HepG2 (cell line): ENCODE data around the gene SIMC1. TPM values are rescaled to one million over a fixed set of nuclear protein-coding genes. Genes with fewer than 3 reads are reported as not detected.

Source experiments
- ATAC-seq: fragments of 200-7000 bp; cut with Tn5 transposase; 3 replicates; pipeline ENCODE4 v1.9.1; 2020; ENCODE audit warnings: mild to moderate bottlenecking, moderate library complexity
- BruUV-seq: library from RNA; stranded (reverse); fragments of 400-500 nt; replicated peaks from 2 replicates; lab custom pipeline; 2021; lab: Mats Ljungman, UMichigan
- CTCF ChIA-PET: fragments of 300-600 bp; formaldehyde crosslinking; extraction: SDS; loops from one replicate; lab custom pipeline; 2021; ENCODE audit warnings: low total read pairs, inconsistent platforms, low intra/inter-chr PET ratio; lab: Yijun Ruan, JAX
- POLR2A ChIA-PET: fragments of 350-600 bp; sonication (Branson Sonifier 250); formaldehyde crosslinking; loops from one replicate; lab custom pipeline; 2020; ENCODE audit warnings: antibody characterized with exemption, inconsistent platforms; lab: Yijun Ruan, JAX
- DNase-seq: peaks from one replicate; pipeline ENCODE4 v3.0.0-alpha.2; 2015; ENCODE audit warnings: low spot score
- FAIRE-seq: peaks from 3 replicates; lab custom pipeline; 2011; peaks lifted over from hg19 to GRCh38; lab: Jason Lieb, UNC
- H2AFZ ChIP-seq: one replicate; pipeline ENCODE4 v1.6.1; 2011; ENCODE audit warnings: low read length, inconsistent platforms
- H3K27ac ChIP-seq: fragments of 300-600 bp; 3 replicates; pipeline ENCODE4 v1.8.0; 2011; ENCODE audit warnings: mixed run types, mild to moderate bottlenecking, mixed read lengths, low read length, inconsistent platforms; ENCODE audit not compliant: insufficient read depth; ENCODE audit errors: extremely low read length
- H3K27me3 ChIP-seq, 2 experiments: fragments of 200-600 bp in 1 of 2; 2 replicates in 1 of 2; 3 replicates in 1 of 2; pipeline versions ENCODE4 v1.6.0 to v1.8.0; 2011; ENCODE audit warnings: low read length in 2 of 2, mild to moderate bottlenecking in 2 of 2, moderate library complexity in 2 of 2, inconsistent platforms in 1 of 2; ENCODE audit not compliant: insufficient read depth in 2 of 2, control insufficient read depth in 1 of 2
- H3K36me3 ChIP-seq, 2 experiments: fragments of 200-600 bp in 1 of 2; replicated peaks in 1 of 2; 2 replicates in 1 of 2; 3 replicates in 1 of 2; pipeline versions ENCODE4 v1.5.1 to v1.8.0; 2011; ENCODE audit warnings: low read length in 2 of 2, inconsistent platforms in 1 of 2; ENCODE audit not compliant: insufficient read depth in 2 of 2, control insufficient read depth in 1 of 2
- H3K4me1 ChIP-seq: 2 replicates; pipeline ENCODE4 v1.5.1; 2012; ENCODE audit warnings: low read length, inconsistent platforms; ENCODE audit not compliant: insufficient read depth
- H3K4me2 ChIP-seq: 2 replicates; pipeline ENCODE4 v1.6.0; 2011; ENCODE audit warnings: low read depth, low read length, inconsistent platforms
- H3K4me3 ChIP-seq, 3 experiments: fragments of 200-600 bp in 1 of 3; sonication (generic), shearing (Covaris generic) in 1 of 3; replicated peaks in 1 of 3; 2 replicates each; pipeline ENCODE4 v1.5.1; 2011 to 2016; ENCODE audit warnings: low read length in 3 of 3, inconsistent platforms in 2 of 3, low read depth in 2 of 3, mild to moderate bottlenecking in 2 of 3, control low read depth in 1 of 3, mixed read lengths in 1 of 3; ENCODE audit not compliant: insufficient read depth in 1 of 3
- H3K79me2 ChIP-seq: one replicate; pipeline ENCODE4 v1.6.1; 2011; ENCODE audit warnings: low read length, inconsistent platforms; ENCODE audit not compliant: insufficient read depth
- H3K9ac ChIP-seq: 2 replicates; pipeline ENCODE4 v1.6.0; 2011; ENCODE audit warnings: mild to moderate bottlenecking, low read depth, low read length, inconsistent platforms; ENCODE audit not compliant: insufficient read depth
- H3K9me3 ChIP-seq: 2 replicates; pipeline ENCODE4 v1.5.1; 2012; ENCODE audit warnings: mild to moderate bottlenecking, low read length
- H4K20me1 ChIP-seq: 2 replicates; pipeline ENCODE4 v1.6.0; 2011; ENCODE audit warnings: inconsistent platforms, mild to moderate bottlenecking, low read length, moderate library complexity; ENCODE audit not compliant: insufficient read depth
- ARNT ChIP-seq: fragments of 450-650 bp; IDR thresholded peaks from 2 replicates; pipeline ENCODE4 v1.6.1; 2017
- GPBP1L1 ChIP-seq: sonication (generic); formaldehyde crosslinking; IDR thresholded peaks from 2 replicates; pipeline ENCODE4 v1.5.0; 2020; ENCODE audit warnings: mild to moderate bottlenecking, missing genetic modification reagents
- MTERF4 ChIP-seq: sonication (generic); formaldehyde crosslinking; IDR thresholded peaks from 2 replicates; pipeline ENCODE4 v1.8.0; 2023; ENCODE audit warnings: mild to moderate bottlenecking, missing genetic modification reagents
- SCMH1 ChIP-seq: sonication (generic); formaldehyde crosslinking; IDR thresholded peaks from 2 replicates; pipeline ENCODE4 v1.9.0; 2021; ENCODE audit warnings: missing genetic modification reagents, mild to moderate bottlenecking, borderline replicate concordance
- ZFY ChIP-seq: sonication (generic); formaldehyde crosslinking; IDR thresholded peaks from 2 replicates; pipeline ENCODE4 v1.4.0; 2020; ENCODE audit warnings: missing genetic modification reagents
- ZNF501 ChIP-seq: sonication (generic); formaldehyde crosslinking; IDR thresholded peaks from 2 replicates; pipeline ENCODE4 v1.5.1; 2020; ENCODE audit warnings: mild to moderate bottlenecking, moderate library complexity, missing genetic modification reagents
- ZNF687 ChIP-seq: sonication (generic); formaldehyde crosslinking; IDR thresholded peaks from 2 replicates; pipeline ENCODE4 v1.5.1; 2020; ENCODE audit warnings: mild to moderate bottlenecking, missing genetic modification reagents, moderate library complexity
- ZNF704 ChIP-seq: sonication (generic); formaldehyde crosslinking; IDR thresholded peaks from 2 replicates; pipeline ENCODE4 v1.8.1; 2023; ENCODE audit warnings: mild to moderate bottlenecking, inconsistent platforms, moderate library complexity, missing genetic modification reagents, borderline replicate concordance
- WGBS: methylation state at CpG from one replicate; pipeline ENCODE4 v1.1.6; 2017; ENCODE audit warnings: low lambda C conversion rate; 5-methylcytosine and 5-hydroxymethylcytosine counted together
- in situ Hi-C: cut with HindIII; loops from 2 replicates; pipeline ENCODE4 v1.10.0; 2017; ENCODE audit warnings: low pct_unique_long_range_greater_than_20kb; ENCODE audit not compliant: extremely low pct_ligation_motif_present
- intact Hi-C: fragments of 100-400 bp; cut with micrococcal nuclease; formaldehyde crosslinking; loops from one replicate; pipeline ENCODE4 v1.10.0; 2022; ENCODE audit not compliant: unreplicated experiment
- polyA plus RNA-seq, 8 experiments: library from polyadenylated mRNA; depleted of rRNA in 3 of 8; stranded (reverse) in 7 of 8; unstranded in 1 of 8; fragments of >200 nt; fragmentation: Illumina TruSeq in 4 of 8; extraction: Trizol in 4 of 8; gene quantifications; 2 replicates each; pipeline versions ENCODE4 v1.2.1 to v1.2.3, GENCODE V29; 2011 to 2016; ENCODE audit warnings: low read depth in 4 of 8, missing spikeins in 1 of 8, mixed read lengths in 1 of 8; ENCODE audit not compliant: insufficient read depth in 1 of 8
- total RNA-seq, 5 experiments: library from RNA; depleted of rRNA; stranded (reverse); fragments of >200 nt; fragmentation: Illumina TruSeq; extraction: Trizol; gene quantifications; 2 replicates each; pipeline ENCODE4 v1.2.3, GENCODE V29; 2016; ENCODE audit warnings: low read depth in 1 of 5
- TF ChIP-seq, protein P1 (sequence below): sonication (generic); formaldehyde crosslinking; IDR thresholded peaks from 2 replicates; pipeline ENCODE4 v1.5.1; 2020; ENCODE audit warnings: missing genetic modification reagents, mild to moderate bottlenecking, borderline replicate concordance
- TF ChIP-seq, protein P2 (sequence below): sonication (generic); formaldehyde crosslinking; IDR thresholded peaks from 2 replicates; pipeline ENCODE4 v1.5.0; 2020; ENCODE audit warnings: missing genetic modification reagents

The SIMC1 gene
- total and polyA plus RNA-seq, 2 of the 13 experiments (the other 11 are each of a cell fraction or from before 2014, with no cell fraction given) = 5.4 to 6.8 TPM

DNA sequence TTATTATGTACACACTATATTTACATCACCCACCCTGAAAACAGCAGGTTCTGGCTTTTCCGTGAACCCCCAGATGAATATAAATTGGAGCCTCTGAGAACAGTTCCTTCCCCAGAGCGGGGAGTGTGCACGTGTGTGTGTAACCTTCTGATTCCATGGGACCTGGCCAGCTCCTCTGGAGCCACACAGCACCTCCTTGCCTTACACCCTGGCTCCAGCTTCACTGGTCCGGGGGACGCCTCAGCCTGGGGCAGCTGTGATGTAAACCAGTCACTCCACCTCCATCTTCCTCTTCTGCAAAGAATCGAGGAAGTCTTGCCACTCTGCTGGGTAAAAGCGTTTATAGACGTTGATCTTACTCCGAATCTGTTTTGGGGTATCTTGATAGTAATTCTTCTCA, 145.7 kb downstream of the SIMC1 start (continued):
- TF ChIP-seq, protein P1, sequence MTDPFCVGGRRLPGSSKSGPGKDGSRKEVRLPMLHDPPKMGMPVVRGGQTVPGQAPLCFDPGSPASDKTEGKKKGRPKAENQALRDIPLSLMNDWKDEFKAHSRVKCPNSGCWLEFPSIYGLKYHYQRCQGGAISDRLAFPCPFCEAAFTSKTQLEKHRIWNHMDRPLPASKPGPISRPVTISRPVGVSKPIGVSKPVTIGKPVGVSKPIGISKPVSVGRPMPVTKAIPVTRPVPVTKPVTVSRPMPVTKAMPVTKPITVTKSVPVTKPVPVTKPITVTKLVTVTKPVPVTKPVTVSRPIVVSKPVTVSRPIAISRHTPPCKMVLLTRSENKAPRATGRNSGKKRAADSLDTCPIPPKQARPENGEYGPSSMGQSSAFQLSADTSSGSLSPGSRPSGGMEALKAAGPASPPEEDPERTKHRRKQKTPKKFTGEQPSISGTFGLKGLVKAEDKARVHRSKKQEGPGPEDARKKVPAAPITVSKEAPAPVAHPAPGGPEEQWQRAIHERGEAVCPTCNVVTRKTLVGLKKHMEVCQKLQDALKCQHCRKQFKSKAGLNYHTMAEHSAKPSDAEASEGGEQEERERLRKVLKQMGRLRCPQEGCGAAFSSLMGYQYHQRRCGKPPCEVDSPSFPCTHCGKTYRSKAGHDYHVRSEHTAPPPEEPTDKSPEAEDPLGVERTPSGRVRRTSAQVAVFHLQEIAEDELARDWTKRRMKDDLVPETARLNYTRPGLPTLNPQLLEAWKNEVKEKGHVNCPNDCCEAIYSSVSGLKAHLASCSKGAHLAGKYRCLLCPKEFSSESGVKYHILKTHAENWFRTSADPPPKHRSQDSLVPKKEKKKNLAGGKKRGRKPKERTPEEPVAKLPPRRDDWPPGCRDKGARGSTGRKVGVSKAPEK (CRISPR knock-in tag) = no peak
- TF ChIP-seq ZNF501 (CRISPR knock-in tag) = no peak

- ChIA-PET POLR2A (no interaction called here), CTCF (no interaction called here)
- peaks cover 38% of the 10 kb centered on the region for H3K79me2 ChIP-seq
- H2AFZ ChIP-seq = no peak overlapping the region
- H3K27ac ChIP-seq = no peak overlapping the region
- in situ Hi-C loops = no loop called here
- H3K36me3 ChIP-seq = peaks cover 18 to 55% of the 10 kb centered on the region in 2 experiments
- no peaks in the 10 kb centered on the region; a peak in 1 of 5 replicates for H3K27me3 ChIP-seq
- no TSS peak for BruUV-seq
- intact Hi-C loops = no loop called here
- no peaks in the 10 kb centered on the region for H3K9me3 ChIP-seq
- no peak overlapping the region for H3K4me3 ChIP-seq
- H3K4me1 ChIP-seq = peaks cover 21% of the 10 kb centered on the region
- DNase-seq (no peak), FAIRE-seq (no peak), ATAC-seq (no peak)
- no peak overlapping the region for H3K9ac ChIP-seq
- H3K4me2 ChIP-seq = no peak overlapping the region
- 97% methylated on average over 6 of the region's 8 CpGs for WGBS
- peaks cover 11% of the 10 kb centered on the region; the same call in 1 of the 2 replicates for H4K20me1 ChIP-seq
- TF ChIP-seq SCMH1 (CRISPR knock-in tag) (no peak), ZNF687 (CRISPR knock-in tag) (no peak), ARNT (no peak), ZFY (no peak), MTERF4 (CRISPR knock-in tag) (no peak), ZNF704 (no peak), GPBP1L1 (CRISPR knock-in tag) (no peak)
- TF ChIP-seq, protein P2, sequence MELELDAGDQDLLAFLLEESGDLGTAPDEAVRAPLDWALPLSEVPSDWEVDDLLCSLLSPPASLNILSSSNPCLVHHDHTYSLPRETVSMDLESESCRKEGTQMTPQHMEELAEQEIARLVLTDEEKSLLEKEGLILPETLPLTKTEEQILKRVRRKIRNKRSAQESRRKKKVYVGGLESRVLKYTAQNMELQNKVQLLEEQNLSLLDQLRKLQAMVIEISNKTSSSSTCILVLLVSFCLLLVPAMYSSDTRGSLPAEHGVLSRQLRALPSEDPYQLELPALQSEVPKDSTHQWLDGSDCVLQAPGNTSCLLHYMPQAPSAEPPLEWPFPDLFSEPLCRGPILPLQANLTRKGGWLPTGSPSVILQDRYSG = no peak
These were observed 146.2 kb downstream of the SIMC1 start for GRCh38 chr5:176384366-176384930.
